Neuronal stem cell (in vitro differentiated cells): Measurements from ENCODE around the gene SUSD3.

ENCODE experiments used
- DNase-seq: peaks from one replicate; pipeline ENCODE4 v3.0.0-alpha.2; 2013; ENCODE audit warnings: low spot score
- H2AFZ ChIP-seq: one replicate; pipeline ENCODE4 v1.6.1; 2013; ENCODE audit warnings: mild to moderate bottlenecking, low read length, inconsistent platforms
- H2AK5ac ChIP-seq: 2 replicates; pipeline ENCODE4 v1.6.1; 2013; ENCODE audit warnings: low read depth, mild to moderate bottlenecking, inconsistent platforms, low read length, moderate library complexity, mixed read lengths
- H2BK120ac ChIP-seq: 2 replicates; pipeline ENCODE4 v1.6.1; 2013; ENCODE audit warnings: low read depth, mild to moderate bottlenecking, inconsistent platforms, low read length, moderate library complexity, mixed read lengths
- H2BK12ac ChIP-seq: one replicate; pipeline ENCODE4 v1.6.1; 2013; ENCODE audit warnings: low read length, inconsistent platforms
- H2BK15ac ChIP-seq: 2 replicates; pipeline ENCODE4 v1.6.1; 2013; ENCODE audit warnings: mild to moderate bottlenecking, low read length, inconsistent platforms, mixed read lengths
- H2BK5ac ChIP-seq: one replicate; pipeline ENCODE4 v1.6.1; 2013; ENCODE audit warnings: inconsistent platforms, mild to moderate bottlenecking, low read length, moderate library complexity
- H3K14ac ChIP-seq: one replicate; pipeline ENCODE4 v1.6.1; 2013; ENCODE audit warnings: low read length, inconsistent platforms
- H3K18ac ChIP-seq: 2 replicates; pipeline ENCODE4 v1.6.1; 2013; ENCODE audit warnings: low read length, inconsistent platforms
- H3K23ac ChIP-seq: 2 replicates; pipeline ENCODE4 v1.6.1; 2013; ENCODE audit warnings: low read depth, mild to moderate bottlenecking, mixed read lengths, low read length, inconsistent platforms; ENCODE audit not compliant: poor library complexity
- H3K27ac ChIP-seq: replicated peaks from 3 replicates; pipeline ENCODE4 v1.5.1; 2013; ENCODE audit warnings: low read length, inconsistent platforms
- H3K27me3 ChIP-seq, 3 experiments: 2 replicates each; pipeline ENCODE4 v1.6.1; 2013; ENCODE audit warnings: low read length in 3 of 3, mild to moderate bottlenecking in 2 of 3, inconsistent platforms in 1 of 3, low read depth in 1 of 3, mixed read lengths in 1 of 3, moderate library complexity in 1 of 3; ENCODE audit not compliant: control insufficient read depth in 3 of 3, insufficient read depth in 3 of 3
- H3K36me3 ChIP-seq, 2 donors: replicated peaks in 1 of 2; 2 replicates each; pipeline ENCODE4 v1.6.1; 2013; ENCODE audit warnings: low read length in 2 of 2; ENCODE audit not compliant: control insufficient read depth in 2 of 2, insufficient read depth in 2 of 2
- H3K4ac ChIP-seq: 2 replicates; pipeline ENCODE4 v1.6.1; 2013; ENCODE audit warnings: inconsistent platforms, mild to moderate bottlenecking, low read length, moderate library complexity
- H3K4me1 ChIP-seq, 2 donors: 1 replicate in 1 of 2; 2 replicates in 1 of 2; pipeline ENCODE4 v1.6.1; 2013; ENCODE audit warnings: low read length in 2 of 2, low read depth in 1 of 2; ENCODE audit not compliant: control insufficient read depth in 2 of 2, insufficient read depth in 1 of 2
- H3K4me2 ChIP-seq: one replicate; pipeline ENCODE4 v1.6.1; 2013; ENCODE audit warnings: mild to moderate bottlenecking, low read length, inconsistent platforms; ENCODE audit not compliant: insufficient read depth, poor library complexity, severe bottlenecking
- H3K4me3 ChIP-seq, 2 donors: 2 replicates each; pipeline ENCODE4 v1.5.1; 2013; ENCODE audit warnings: low read length in 2 of 2, mild to moderate bottlenecking in 2 of 2, inconsistent platforms in 1 of 2, moderate library complexity in 1 of 2
- H3K79me1 ChIP-seq: one replicate; pipeline ENCODE4 v1.6.1; 2013; ENCODE audit warnings: low read depth, mild to moderate bottlenecking, inconsistent platforms, low read length, moderate library complexity
- H3K9ac ChIP-seq: one replicate; pipeline ENCODE4 v1.6.1; 2013; ENCODE audit warnings: mild to moderate bottlenecking, low read depth, low read length, inconsistent platforms; ENCODE audit not compliant: poor library complexity
- H3K9me3 ChIP-seq, 2 donors: replicated peaks in 1 of 2; 2 replicates each; pipeline versions ENCODE3 to v1.6.1; 2013; ENCODE audit warnings: low read length in 2 of 2, mild to moderate bottlenecking in 2 of 2, inconsistent platforms in 1 of 2, low read depth in 1 of 2, mixed read lengths in 1 of 2, moderate library complexity in 1 of 2; ENCODE audit not compliant: control insufficient read depth in 2 of 2, insufficient read depth in 1 of 2
- H4K8ac ChIP-seq: one replicate; pipeline ENCODE4 v1.6.1; 2013; ENCODE audit warnings: low read depth, mild to moderate bottlenecking, inconsistent platforms, low read length, moderate library complexity
- H4K91ac ChIP-seq: one replicate; pipeline ENCODE4 v1.6.1; 2013; ENCODE audit warnings: low read length, low read depth, mild to moderate bottlenecking, inconsistent platforms; ENCODE audit not compliant: poor library complexity
- WGBS, 2 donors: extraction: QIAGEN DNeasy Blood & Tissue Kit; methylation state at CpG; one replicate each; pipeline ENCODE4 v1.1.7; 2013; ENCODE audit warnings: missing lambda C conversion rate in 2 of 2, mixed read lengths in 1 of 2; ENCODE audit not compliant: insufficient read length in 2 of 2, insufficient replicate concordance in 1 of 2; ENCODE audit errors: extremely low coverage in 2 of 2; 5-methylcytosine and 5-hydroxymethylcytosine counted together

SUSD3 gene

DNA sequence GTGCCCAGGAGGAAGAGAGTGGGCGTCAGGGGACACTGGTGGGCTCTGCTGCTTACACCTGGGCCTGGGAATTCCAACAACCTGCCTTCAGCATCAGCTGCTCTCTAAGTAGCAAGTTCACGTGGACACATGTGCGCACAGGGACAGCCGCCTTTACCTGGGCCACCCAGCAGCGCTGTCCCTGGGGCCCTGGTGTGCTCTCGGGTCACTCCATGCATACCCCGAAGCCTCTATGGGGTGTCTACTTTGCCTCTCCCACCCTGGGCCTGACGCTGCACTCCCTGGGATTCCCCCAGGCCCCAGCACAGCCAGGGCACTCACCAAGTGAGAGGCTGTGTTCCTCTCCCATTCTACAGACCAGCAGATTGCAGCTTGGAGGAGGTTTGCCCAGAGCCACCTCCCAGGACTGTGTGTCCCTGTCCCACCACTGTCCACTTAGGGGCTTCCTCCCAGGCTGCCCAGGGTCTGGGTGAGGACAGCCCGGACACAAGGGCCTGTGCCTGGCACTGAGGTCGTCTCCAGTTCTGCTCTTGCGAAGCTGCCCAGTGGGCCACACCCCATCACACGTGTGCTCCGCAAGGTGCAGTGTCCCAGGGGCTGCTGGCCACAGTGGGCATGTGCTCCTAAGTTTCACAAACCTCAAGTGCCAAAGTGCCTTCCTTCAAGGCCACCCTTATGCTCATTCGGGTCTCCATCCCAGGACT is 69.7 kb downstream of the SUSD3 start:
- H3K14ac ChIP-seq, result peak overlapping the region; percentile 57
- H3K4me3 ChIP-seq, result no peak overlapping the region
- no peak overlapping the region for H3K23ac ChIP-seq
- H2BK12ac ChIP-seq, result no peak overlapping the region
- no peak overlapping the region for H4K91ac ChIP-seq
- peak overlapping the region; percentile 58 for H3K18ac ChIP-seq
- H3K27ac ChIP-seq, result no peak overlapping the region
- no peaks in the 10 kb centered on the region for H3K9me3 ChIP-seq
- no CpG with 5 or more reads among the region's 14 CpGs for WGBS, 2 donors
- no peak overlapping the region for H2BK120ac ChIP-seq
- no peak overlapping the region for H4K8ac ChIP-seq
- peaks cover 12% of the 10 kb centered on the region for H3K79me1 ChIP-seq
- H3K27me3 ChIP-seq, result no peaks in the 10 kb centered on the region
- H3K9ac ChIP-seq, result no peak overlapping the region
- H3K36me3 ChIP-seq, result peaks cover 10% of the 10 kb centered on the region in 2 donors
- no peak overlapping the region for H3K4me2 ChIP-seq
- H3K4ac ChIP-seq, result no peak overlapping the region
- H2AK5ac ChIP-seq, result peak overlapping the region; percentile 24
- no peak overlapping the region for H2BK5ac ChIP-seq
- H2BK15ac ChIP-seq, result no peak overlapping the region
- no peak for DNase-seq
- peaks cover 21 to 25% of the 10 kb centered on the region in 2 donors for H3K4me1 ChIP-seq
- H2AFZ ChIP-seq, result no peak overlapping the region

DNA sequence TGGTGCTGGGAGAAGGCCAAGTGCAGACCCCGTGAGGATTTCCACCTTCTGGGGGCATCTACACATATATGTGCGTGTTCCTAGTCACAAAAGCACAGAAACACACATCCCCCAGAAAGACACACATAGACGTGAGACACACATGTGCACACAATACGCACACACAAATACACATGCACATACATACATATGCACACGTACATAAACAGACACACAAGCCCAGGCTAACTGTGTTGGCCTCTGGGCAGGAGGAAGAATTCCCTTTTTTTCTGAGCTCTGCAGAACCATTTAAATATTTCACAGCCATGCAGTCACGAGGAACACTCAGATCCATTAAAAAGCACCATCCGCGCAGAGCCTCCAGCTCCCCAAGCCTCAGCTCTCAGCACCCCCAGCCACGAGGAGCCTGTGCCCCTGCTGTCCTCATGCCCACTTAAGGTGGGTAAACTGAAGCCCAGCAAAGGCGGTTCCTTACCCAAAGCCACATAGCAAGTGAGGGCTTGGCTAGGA is 70.3 kb downstream of the SUSD3 start:
- Histone ChIP-seq H3K36me3 (peaks cover 8 to 10% of the 10 kb centered on the region in 2 donors), H3K4me2 (no peak overlapping the region), H3K14ac (no peak overlapping the region), H2BK15ac (no peak overlapping the region), H2BK5ac (no peak overlapping the region), H3K27ac (no peak overlapping the region), H2BK120ac (no peak overlapping the region), H3K18ac (peak overlapping the region; percentile 58), H3K27me3 (no peaks in the 10 kb centered on the region), H4K8ac (no peak overlapping the region), H3K4me3 (no peak overlapping the region), H3K4ac (no peak overlapping the region), H3K9ac (no peak overlapping the region), H2AK5ac (no peak overlapping the region), H3K23ac (no peak overlapping the region), H2AFZ (no peak overlapping the region), H3K4me1 (peaks cover 24 to 25% of the 10 kb centered on the region in 2 donors), H2BK12ac (no peak overlapping the region), H3K9me3 (no peaks in the 10 kb centered on the region), H4K91ac (no peak overlapping the region), H3K79me1 (peaks cover 12% of the 10 kb centered on the region)
- no peak for DNase-seq
- WGBS, 2 donors, result no CpG with 5 or more reads among the region's 10 CpGs

DNA sequence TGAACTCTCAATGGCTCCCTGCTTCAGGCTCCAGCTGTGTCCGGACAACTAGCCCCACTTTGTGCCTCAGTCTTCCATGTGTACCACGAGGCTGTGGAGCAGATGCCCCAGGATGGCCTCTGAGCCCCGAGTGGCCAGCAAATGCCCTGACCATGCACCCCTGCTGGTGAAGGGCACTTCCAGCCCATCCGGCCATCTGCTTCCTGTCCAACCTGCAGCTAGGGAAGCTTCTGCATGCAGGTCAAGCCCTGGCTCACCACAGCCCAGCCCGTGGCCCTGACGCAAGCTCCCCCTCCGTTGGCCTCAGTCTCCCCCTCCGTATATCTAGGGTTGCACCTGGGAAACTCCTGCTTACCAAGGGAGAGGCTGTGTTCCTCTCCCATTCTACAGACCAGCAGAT is 70.8 kb downstream of the SUSD3 start:
- Histone ChIP-seq H3K9me3 (no peaks in the 10 kb centered on the region), H3K27me3 (no peaks in the 10 kb centered on the region), H3K4ac (no peak overlapping the region), H2BK15ac (no peak overlapping the region), H2BK120ac (no peak overlapping the region), H2AK5ac (peak overlapping the region; percentile 47), H3K36me3 (peaks cover 7 to 10% of the 10 kb centered on the region in 2 donors), H2AFZ (no peak overlapping the region), H3K4me1 (peaks cover 24 to 25% of the 10 kb centered on the region in 2 donors), H4K91ac (no peak overlapping the region), H2BK12ac (no peak overlapping the region), H4K8ac (no peak overlapping the region), H3K14ac (no peak overlapping the region), H2BK5ac (no peak overlapping the region), H3K27ac (no peak overlapping the region), H3K18ac (no peak overlapping the region), H3K4me3 (no peak overlapping the region), H3K9ac (no peak overlapping the region), H3K23ac (no peak overlapping the region), H3K4me2 (no peak overlapping the region), H3K79me1 (peaks cover 12% of the 10 kb centered on the region)
- DNase-seq, result no peak
- no CpG with 5 or more reads among the region's 8 CpGs for WGBS, 2 donors

DNA sequence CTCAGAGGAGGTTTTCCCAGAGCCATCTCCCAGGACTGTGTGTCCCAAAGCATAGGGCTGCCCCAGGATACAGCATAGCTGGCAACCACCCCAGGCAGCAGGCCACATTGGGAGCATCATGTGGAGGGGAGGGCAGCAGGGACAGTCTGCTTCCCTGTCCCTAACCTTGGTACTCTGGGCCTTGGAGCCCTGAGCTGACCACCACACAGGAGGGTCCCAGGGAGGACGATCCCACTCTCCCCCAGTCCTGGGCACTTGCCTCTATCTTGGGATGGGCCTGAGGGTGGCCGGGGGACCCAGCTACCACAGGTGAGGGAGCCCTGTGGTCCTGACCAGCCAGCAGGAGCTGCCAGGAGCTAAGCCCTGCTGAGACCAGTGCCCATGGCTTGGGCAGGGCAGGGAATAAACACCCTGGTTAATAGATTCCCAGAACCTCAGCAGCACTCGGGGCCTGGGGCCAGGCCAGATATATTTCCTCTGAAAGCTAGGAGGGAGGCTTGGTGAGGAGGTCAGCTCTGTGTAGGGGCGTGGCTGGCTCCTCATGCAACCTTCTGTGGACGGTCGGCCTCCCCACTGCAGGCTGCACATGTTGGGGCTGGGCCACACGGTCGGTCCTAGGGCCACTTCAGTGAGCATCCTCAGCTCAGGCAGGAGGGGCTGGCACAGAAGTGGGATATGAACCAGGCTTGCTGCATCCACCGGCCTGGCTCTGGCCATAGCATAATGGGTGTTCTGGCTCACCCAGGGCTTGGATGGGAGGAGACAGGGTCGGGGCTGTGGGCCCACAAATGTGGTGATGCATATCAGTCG is 71.4 kb downstream of the SUSD3 start:
- Histone ChIP-seq H2BK12ac (no peak overlapping the region), H3K9me3 (no peaks in the 10 kb centered on the region), H3K14ac (no peak overlapping the region), H3K4ac (no peak overlapping the region), H3K18ac (no peak overlapping the region), H2BK15ac (no peak overlapping the region), H2BK5ac (no peak overlapping the region), H3K36me3 (peaks cover 2 to 6% of the 10 kb centered on the region in 2 donors), H3K27ac (no peak overlapping the region), H3K23ac (no peak overlapping the region), H4K91ac (no peak overlapping the region), H3K4me1 (peaks cover 28 to 29% of the 10 kb centered on the region in 2 donors), H3K79me1 (peaks cover 12% of the 10 kb centered on the region), H2AFZ (no peak overlapping the region), H2BK120ac (no peak overlapping the region), H4K8ac (no peak overlapping the region), H3K4me3 (no peak overlapping the region), H2AK5ac (peak overlapping the region; percentile 47), H3K9ac (peak overlapping the region; percentile 6), H3K27me3 (peaks cover 0 to 4% (median 3%) of the 10 kb centered on the region in 3 experiments), H3K4me2 (no peak overlapping the region)
- WGBS, 2 donors, result no CpG with 5 or more reads among the region's 11 CpGs
- DNase-seq, result no peak
